Breast epithelium (tissue), 4 donors: ENCODE measurements around the gene ALS2CL. TPM values are rescaled to one million over a fixed set of nuclear protein-coding genes. Genes with fewer than 3 reads are reported as not detected.

ENCODE experiments used
- DNase-seq, 2 donors: peaks; one replicate each; pipeline ENCODE4 v3.0.0-alpha.2; 2019; ENCODE audit warnings: low spot score in 2 of 2
- H3K27ac ChIP-seq, 2 donors: fragments of 200-600 bp; sonication (generic) in 1 of 2; one replicate each; pipeline ENCODE4 v1.5.1; 2016 to 2019; ENCODE audit warnings: mild to moderate bottlenecking in 1 of 2
- H3K27me3 ChIP-seq, 2 donors: fragments of 200-600 bp; sonication (generic) in 1 of 2; one replicate each; pipeline versions ENCODE4 v1.5.1 to v1.6.0; 2017 to 2019; ENCODE audit warnings: control low read depth in 1 of 2, mild to moderate bottlenecking in 1 of 2
- H3K36me3 ChIP-seq: fragments of 200-600 bp; one replicate; pipeline ENCODE4 v1.5.1; 2019
- H3K4me1 ChIP-seq, 2 donors: fragments of 200-600 bp; sonication (generic); one replicate each; pipeline ENCODE4 v1.5.1; 2016 to 2019; ENCODE audit warnings: control low read depth in 1 of 2
- H3K4me3 ChIP-seq, 3 donors: fragments of 200-600 bp; sonication (generic); 1 replicate in 2 of 3; 2 replicates in 1 of 3; pipeline ENCODE4 v1.5.1; 2016 to 2019; ENCODE audit warnings: mild to moderate bottlenecking in 3 of 3, moderate library complexity in 2 of 3
- H3K9me3 ChIP-seq, 2 donors: fragments of 200-600 bp; sonication (generic) in 1 of 2; one replicate each; pipeline ENCODE4 v1.5.1; 2016 to 2019; ENCODE audit warnings: control low read depth in 1 of 2
- POLR2A ChIP-seq: fragments of 450-650 bp; IDR thresholded peaks from one replicate; pipeline ENCODE4 v1.6.1; 2016; ENCODE audit warnings: antibody characterized with exemption, mild to moderate bottlenecking, moderate library complexity
- POLR2AphosphoS5 ChIP-seq, 3 donors: sonication (generic); formaldehyde crosslinking; IDR thresholded peaks; one replicate each; pipeline ENCODE4 v1.6.1; 2017; ENCODE audit warnings: antibody characterized with exemption in 3 of 3
- intact Hi-C: fragments of 100-400 bp; cut with DNase I; formaldehyde crosslinking; loops from one replicate; pipeline ENCODE4 v1.15.1; 2023; ENCODE audit warnings: low total_unique reads
- total RNA-seq, 3 donors: library from RNA; depleted of rRNA; stranded (reverse); fragments of >200 nt; gene quantifications; one replicate each; pipeline ENCODE4 v1.1.0, GENCODE V29; 2016
- TF ChIP-seq, protein P1 (sequence below), 3 donors: fragments of 450-650 bp; IDR thresholded peaks; one replicate each; pipeline ENCODE4 v1.5.1; 2016 to 2017; ENCODE audit warnings: antibody characterized with exemption in 3 of 3, mild to moderate bottlenecking in 3 of 3, moderate library complexity in 3 of 3

Gene ALS2CL
- total RNA-seq, 3 donors from 2014 or later = 6.7 to 22.9 (median 20.6) TPM

DNA sequence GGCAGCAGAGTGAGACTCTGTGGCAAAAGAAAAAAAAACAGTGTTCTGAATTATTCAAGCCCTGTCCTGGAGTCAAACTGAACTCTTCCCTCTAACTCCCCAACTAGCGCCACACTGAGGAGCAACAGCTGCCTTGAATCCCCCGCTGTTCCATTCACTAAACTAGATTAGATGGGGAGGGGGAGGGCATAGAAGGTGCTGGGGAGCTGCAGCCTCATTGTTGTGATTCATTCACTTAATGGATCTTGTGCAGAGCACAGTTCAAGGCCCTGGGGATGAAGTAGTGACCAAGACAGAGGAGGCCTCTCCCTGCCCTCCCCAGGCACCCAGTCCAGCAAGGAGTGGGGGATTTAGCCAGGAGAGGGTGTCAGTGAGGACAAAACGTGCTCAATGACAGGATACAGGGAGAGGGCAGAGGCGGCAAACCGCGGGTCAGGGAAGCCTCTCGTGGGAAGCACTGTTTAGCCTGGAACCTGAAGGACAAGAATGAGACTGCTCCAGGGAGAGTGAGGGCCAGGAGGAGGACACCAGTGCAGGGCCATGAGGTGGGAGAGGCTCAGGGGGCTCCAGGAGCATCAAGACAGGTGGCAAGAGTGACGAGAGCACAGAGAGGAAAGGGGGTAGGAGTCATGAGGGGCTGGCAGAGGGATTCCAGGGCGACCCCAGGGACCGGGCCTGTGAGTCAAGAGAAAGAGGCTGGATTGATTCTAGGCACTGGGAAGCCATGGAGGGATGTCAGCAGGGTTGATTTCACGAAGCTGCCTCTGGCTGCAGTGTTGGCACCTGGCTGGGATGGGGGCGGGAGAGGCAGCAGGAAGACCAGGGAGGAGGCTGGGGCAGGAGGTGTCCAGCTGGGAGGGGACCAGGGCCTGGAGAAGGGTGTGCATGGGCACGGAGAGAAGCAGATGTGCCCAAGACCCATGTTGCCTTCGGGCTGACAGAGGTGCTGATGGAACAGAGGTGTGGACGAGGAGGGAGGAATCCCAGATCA is 31.4 kb downstream of the ALS2CL start:
- Histone ChIP-seq H3K36me3 (no peaks in the 10 kb centered on the region), H3K9me3 (no peaks in the 10 kb centered on the region), H3K4me1 (peaks cover 4 to 10% of the 10 kb centered on the region in 2 donors), H3K4me3 (no peak overlapping the region), H3K27ac (no peak overlapping the region), H3K27me3 (no peaks in the 10 kb centered on the region)
- TF ChIP-seq, protein P1, sequence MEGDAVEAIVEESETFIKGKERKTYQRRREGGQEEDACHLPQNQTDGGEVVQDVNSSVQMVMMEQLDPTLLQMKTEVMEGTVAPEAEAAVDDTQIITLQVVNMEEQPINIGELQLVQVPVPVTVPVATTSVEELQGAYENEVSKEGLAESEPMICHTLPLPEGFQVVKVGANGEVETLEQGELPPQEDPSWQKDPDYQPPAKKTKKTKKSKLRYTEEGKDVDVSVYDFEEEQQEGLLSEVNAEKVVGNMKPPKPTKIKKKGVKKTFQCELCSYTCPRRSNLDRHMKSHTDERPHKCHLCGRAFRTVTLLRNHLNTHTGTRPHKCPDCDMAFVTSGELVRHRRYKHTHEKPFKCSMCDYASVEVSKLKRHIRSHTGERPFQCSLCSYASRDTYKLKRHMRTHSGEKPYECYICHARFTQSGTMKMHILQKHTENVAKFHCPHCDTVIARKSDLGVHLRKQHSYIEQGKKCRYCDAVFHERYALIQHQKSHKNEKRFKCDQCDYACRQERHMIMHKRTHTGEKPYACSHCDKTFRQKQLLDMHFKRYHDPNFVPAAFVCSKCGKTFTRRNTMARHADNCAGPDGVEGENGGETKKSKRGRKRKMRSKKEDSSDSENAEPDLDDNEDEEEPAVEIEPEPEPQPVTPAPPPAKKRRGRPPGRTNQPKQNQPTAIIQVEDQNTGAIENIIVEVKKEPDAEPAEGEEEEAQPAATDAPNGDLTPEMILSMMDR (IDR thresholded peaks at IDR 0.05) = no peak
- TF ChIP-seq POLR2AphosphoS5 (IDR thresholded peaks at IDR 0.05) = no peak
- TF ChIP-seq POLR2A = no peak
- intact Hi-C loops = no loop called here
- no peak for DNase-seq

DNA sequence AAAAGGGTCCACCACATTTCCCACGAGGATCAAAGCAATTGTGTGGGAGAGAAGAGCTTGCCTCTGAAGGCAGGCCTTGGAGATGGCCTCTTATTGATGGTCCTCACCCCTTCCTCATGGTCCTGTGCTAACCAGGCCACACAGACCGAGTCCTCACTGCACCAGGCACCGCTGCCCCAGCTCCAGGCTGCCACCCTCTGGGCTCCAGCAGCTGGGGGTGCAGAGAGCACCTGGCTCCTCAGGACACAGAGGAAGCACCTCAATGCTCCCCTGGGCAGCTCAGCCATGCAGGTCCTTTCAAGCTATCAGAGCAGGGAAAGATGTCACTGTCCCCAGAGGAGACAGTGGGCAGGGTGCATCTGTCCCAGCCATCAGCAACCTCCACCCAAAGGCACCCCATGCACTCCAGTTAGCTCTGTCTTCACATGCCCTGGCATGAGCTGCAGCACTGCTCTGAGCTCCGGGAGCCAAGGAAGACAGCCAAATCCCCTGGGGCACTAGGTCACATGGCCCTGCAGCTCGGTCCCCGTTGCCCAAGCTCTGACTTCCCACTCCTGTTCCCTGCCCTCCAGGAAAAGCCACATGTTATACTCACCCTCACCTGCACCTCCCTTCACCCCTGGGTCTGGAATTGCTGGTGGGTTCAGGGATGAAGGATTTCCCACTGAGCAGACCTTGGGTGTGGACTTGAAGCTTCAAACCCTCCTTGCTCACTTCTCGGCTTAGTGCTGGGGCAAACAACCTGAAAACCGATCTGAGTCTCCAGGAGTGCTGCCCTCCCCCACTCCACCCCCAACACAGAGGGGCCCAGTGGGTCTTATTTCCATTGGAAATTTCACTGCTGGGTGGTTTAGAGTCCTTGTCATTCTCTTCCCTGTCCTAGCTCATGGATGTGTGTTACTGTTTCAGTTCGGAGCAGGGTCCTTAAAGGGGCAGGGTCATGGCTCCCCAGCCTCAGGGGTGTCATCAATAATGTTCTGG is 32.6 kb downstream of the ALS2CL start:
- Histone ChIP-seq H3K9me3 (no peaks in the 10 kb centered on the region), H3K27me3 (no peaks in the 10 kb centered on the region), H3K4me3 (no peak overlapping the region), H3K4me1 (peaks cover 4 to 10% of the 10 kb centered on the region in 2 donors), H3K27ac (no peak overlapping the region), H3K36me3 (no peaks in the 10 kb centered on the region)
- TF ChIP-seq POLR2AphosphoS5 (IDR thresholded peaks at IDR 0.05) (no peak), POLR2A (no peak)
- TF ChIP-seq, protein P1 (IDR thresholded peaks at IDR 0.05) = no peak
- peak in 1 of 2 donors; percentile 53 for DNase-seq
- intact Hi-C loops = no loop called here

DNA sequence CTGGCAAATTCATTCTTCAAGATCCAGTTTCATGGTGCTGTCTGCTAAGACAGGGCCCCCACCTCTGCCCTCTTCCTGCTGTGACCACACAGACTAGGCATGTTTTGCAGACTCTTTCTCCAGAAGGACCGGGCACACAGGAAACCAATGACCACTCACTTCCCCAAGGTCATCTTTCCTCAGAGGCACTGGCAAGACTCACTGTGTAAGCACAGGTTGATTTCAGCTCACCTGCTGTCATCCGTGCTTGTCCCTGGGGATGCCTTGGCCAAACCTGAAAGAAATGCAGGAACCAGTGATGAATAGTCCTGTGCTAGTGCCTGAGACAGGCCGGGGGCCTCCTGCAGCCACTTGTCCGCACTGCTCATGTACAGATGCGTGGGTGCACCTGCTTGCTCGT is 33.5 kb downstream of the ALS2CL start:
- Histone ChIP-seq H3K27me3 (no peaks in the 10 kb centered on the region), H3K9me3 (no peaks in the 10 kb centered on the region), H3K4me3 (no peak overlapping the region), H3K36me3 (no peaks in the 10 kb centered on the region), H3K4me1 (peaks cover 4 to 10% of the 10 kb centered on the region in 2 donors), H3K27ac (no peak overlapping the region)
- TF ChIP-seq, protein P1 (IDR thresholded peaks at IDR 0.05) = no peak
- TF ChIP-seq POLR2AphosphoS5 (IDR thresholded peaks at IDR 0.05) (no peak), POLR2A (no peak)
- no peak for DNase-seq
- intact Hi-C loops = no loop called here

DNA sequence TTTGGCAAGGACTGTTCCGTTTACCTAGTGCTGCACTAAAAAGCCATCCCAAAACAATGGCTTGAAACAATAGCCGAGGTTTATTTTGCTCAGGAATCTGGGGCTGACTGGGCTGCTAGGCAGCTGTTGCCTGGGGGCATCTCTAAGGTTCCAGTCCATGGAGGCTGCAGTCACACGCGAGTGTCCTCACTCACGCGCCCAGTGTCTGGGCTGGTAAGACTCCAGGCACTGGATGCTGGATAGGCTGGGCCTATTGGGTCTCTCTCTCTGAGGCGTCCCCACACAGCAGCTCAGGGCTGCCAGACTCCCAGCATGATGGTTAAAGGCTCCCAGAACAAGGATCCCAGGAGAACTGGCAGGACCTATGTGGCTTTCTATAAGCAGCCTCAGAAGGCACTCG is 34.2 kb downstream of the ALS2CL start:
- Histone ChIP-seq H3K27ac (no peak overlapping the region), H3K9me3 (no peaks in the 10 kb centered on the region), H3K27me3 (no peaks in the 10 kb centered on the region), H3K36me3 (no peaks in the 10 kb centered on the region), H3K4me3 (no peak overlapping the region), H3K4me1 (peaks cover 4 to 10% of the 10 kb centered on the region in 2 donors)
- DNase-seq = no peak
- TF ChIP-seq POLR2AphosphoS5 (IDR thresholded peaks at IDR 0.05) (no peak), POLR2A (no peak)
- TF ChIP-seq, protein P1 (IDR thresholded peaks at IDR 0.05) = no peak
- intact Hi-C loops = no loop called here
